Neuronal stem cell (in vitro differentiated cells): ENCODE data around the gene RAB10.

Source experiments
- DNase-seq: peaks from one replicate; pipeline ENCODE4 v3.0.0-alpha.2; 2013; ENCODE audit warnings: low spot score
- H2AFZ ChIP-seq: one replicate; pipeline ENCODE4 v1.6.1; 2013; ENCODE audit warnings: mild to moderate bottlenecking, low read length, inconsistent platforms
- H2AK5ac ChIP-seq: 2 replicates; pipeline ENCODE4 v1.6.1; 2013; ENCODE audit warnings: low read depth, mild to moderate bottlenecking, inconsistent platforms, low read length, moderate library complexity, mixed read lengths
- H2BK120ac ChIP-seq: 2 replicates; pipeline ENCODE4 v1.6.1; 2013; ENCODE audit warnings: low read depth, mild to moderate bottlenecking, inconsistent platforms, low read length, moderate library complexity, mixed read lengths
- H2BK12ac ChIP-seq: one replicate; pipeline ENCODE4 v1.6.1; 2013; ENCODE audit warnings: low read length, inconsistent platforms
- H2BK15ac ChIP-seq: 2 replicates; pipeline ENCODE4 v1.6.1; 2013; ENCODE audit warnings: mild to moderate bottlenecking, low read length, inconsistent platforms, mixed read lengths
- H2BK5ac ChIP-seq: one replicate; pipeline ENCODE4 v1.6.1; 2013; ENCODE audit warnings: inconsistent platforms, mild to moderate bottlenecking, low read length, moderate library complexity
- H3K14ac ChIP-seq: one replicate; pipeline ENCODE4 v1.6.1; 2013; ENCODE audit warnings: low read length, inconsistent platforms
- H3K18ac ChIP-seq: 2 replicates; pipeline ENCODE4 v1.6.1; 2013; ENCODE audit warnings: low read length, inconsistent platforms
- H3K23ac ChIP-seq: 2 replicates; pipeline ENCODE4 v1.6.1; 2013; ENCODE audit warnings: low read depth, mild to moderate bottlenecking, mixed read lengths, low read length, inconsistent platforms; ENCODE audit not compliant: poor library complexity
- H3K27ac ChIP-seq: replicated peaks from 3 replicates; pipeline ENCODE4 v1.5.1; 2013; ENCODE audit warnings: low read length, inconsistent platforms
- H3K27me3 ChIP-seq, 3 experiments: 2 replicates each; pipeline ENCODE4 v1.6.1; 2013; ENCODE audit warnings: low read length in 3 of 3, mild to moderate bottlenecking in 2 of 3, inconsistent platforms in 1 of 3, low read depth in 1 of 3, mixed read lengths in 1 of 3, moderate library complexity in 1 of 3; ENCODE audit not compliant: control insufficient read depth in 3 of 3, insufficient read depth in 3 of 3
- H3K36me3 ChIP-seq, 2 donors: replicated peaks in 1 of 2; 2 replicates each; pipeline ENCODE4 v1.6.1; 2013; ENCODE audit warnings: low read length in 2 of 2; ENCODE audit not compliant: control insufficient read depth in 2 of 2, insufficient read depth in 2 of 2
- H3K4ac ChIP-seq: 2 replicates; pipeline ENCODE4 v1.6.1; 2013; ENCODE audit warnings: inconsistent platforms, mild to moderate bottlenecking, low read length, moderate library complexity
- H3K4me1 ChIP-seq, 2 donors: 1 replicate in 1 of 2; 2 replicates in 1 of 2; pipeline ENCODE4 v1.6.1; 2013; ENCODE audit warnings: low read length in 2 of 2, low read depth in 1 of 2; ENCODE audit not compliant: control insufficient read depth in 2 of 2, insufficient read depth in 1 of 2
- H3K4me2 ChIP-seq: one replicate; pipeline ENCODE4 v1.6.1; 2013; ENCODE audit warnings: mild to moderate bottlenecking, low read length, inconsistent platforms; ENCODE audit not compliant: insufficient read depth, poor library complexity, severe bottlenecking
- H3K4me3 ChIP-seq, 2 donors: 2 replicates each; pipeline ENCODE4 v1.5.1; 2013; ENCODE audit warnings: low read length in 2 of 2, mild to moderate bottlenecking in 2 of 2, inconsistent platforms in 1 of 2, moderate library complexity in 1 of 2
- H3K79me1 ChIP-seq: one replicate; pipeline ENCODE4 v1.6.1; 2013; ENCODE audit warnings: low read depth, mild to moderate bottlenecking, inconsistent platforms, low read length, moderate library complexity
- H3K9ac ChIP-seq: one replicate; pipeline ENCODE4 v1.6.1; 2013; ENCODE audit warnings: mild to moderate bottlenecking, low read depth, low read length, inconsistent platforms; ENCODE audit not compliant: poor library complexity
- H3K9me3 ChIP-seq, 2 donors: replicated peaks in 1 of 2; 2 replicates each; pipeline versions ENCODE3 to v1.6.1; 2013; ENCODE audit warnings: low read length in 2 of 2, mild to moderate bottlenecking in 2 of 2, inconsistent platforms in 1 of 2, low read depth in 1 of 2, mixed read lengths in 1 of 2, moderate library complexity in 1 of 2; ENCODE audit not compliant: control insufficient read depth in 2 of 2, insufficient read depth in 1 of 2
- H4K8ac ChIP-seq: one replicate; pipeline ENCODE4 v1.6.1; 2013; ENCODE audit warnings: low read depth, mild to moderate bottlenecking, inconsistent platforms, low read length, moderate library complexity
- H4K91ac ChIP-seq: one replicate; pipeline ENCODE4 v1.6.1; 2013; ENCODE audit warnings: low read length, low read depth, mild to moderate bottlenecking, inconsistent platforms; ENCODE audit not compliant: poor library complexity
- WGBS, 2 donors: extraction: QIAGEN DNeasy Blood & Tissue Kit; methylation state at CpG; one replicate each; pipeline ENCODE4 v1.1.7; 2013; ENCODE audit warnings: missing lambda C conversion rate in 2 of 2, mixed read lengths in 1 of 2; ENCODE audit not compliant: insufficient read length in 2 of 2, insufficient replicate concordance in 1 of 2; ENCODE audit errors: extremely low coverage in 2 of 2; 5-methylcytosine and 5-hydroxymethylcytosine counted together

Gene RAB10

DNA sequence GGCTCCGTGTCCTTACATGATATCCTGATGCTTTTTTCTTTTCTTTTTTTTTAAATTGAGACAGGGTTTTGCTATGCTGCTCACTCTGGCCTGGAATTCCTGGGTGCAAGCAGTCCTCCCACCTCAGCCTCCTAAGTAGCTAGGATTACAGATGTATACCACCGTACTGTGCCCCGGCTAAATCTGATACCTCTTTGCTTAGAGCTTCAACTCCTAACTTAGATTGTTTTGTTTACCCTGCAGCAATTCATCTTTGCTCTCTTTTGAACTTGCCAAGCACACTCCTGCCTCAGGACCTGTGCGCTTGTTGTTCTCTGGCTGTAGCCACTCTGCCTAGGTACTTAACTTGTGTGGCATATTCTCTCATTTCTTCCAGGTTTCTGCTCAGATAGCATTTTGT is 24.5 kb downstream of the RAB10 start:
- no peak overlapping the region for H2AFZ ChIP-seq
- no peak overlapping the region for H3K18ac ChIP-seq
- no peak overlapping the region for H2BK15ac ChIP-seq
- no peak overlapping the region for H3K4ac ChIP-seq
- no peaks in the 10 kb centered on the region for H3K4me1 ChIP-seq
- H3K79me1 ChIP-seq, result peaks cover 5% of the 10 kb centered on the region
- H3K14ac ChIP-seq, result no peak overlapping the region
- no peaks in the 10 kb centered on the region for H3K9me3 ChIP-seq
- no peak overlapping the region for H2BK5ac ChIP-seq
- H3K23ac ChIP-seq, result no peak overlapping the region
- H2BK120ac ChIP-seq, result no peak overlapping the region
- no peaks in the 10 kb centered on the region for H3K27me3 ChIP-seq
- H2AK5ac ChIP-seq, result no peak overlapping the region
- no peak for DNase-seq
- H4K8ac ChIP-seq, result no peak overlapping the region
- no peak overlapping the region for H3K9ac ChIP-seq
- H3K4me2 ChIP-seq, result no peak overlapping the region
- WGBS, 2 donors, result no CpG with 5 or more reads among the region's 4 CpGs
- H3K27ac ChIP-seq, result no peak overlapping the region
- no peak overlapping the region for H2BK12ac ChIP-seq
- H3K4me3 ChIP-seq, result no peak overlapping the region
- H4K91ac ChIP-seq, result no peak overlapping the region
- peaks cover 0 to 47% of the 10 kb centered on the region in 2 donors for H3K36me3 ChIP-seq

- no CpG with 5 or more reads among the region's 3 CpGs for WGBS, 2 donors
These were observed 25.7 kb downstream of the RAB10 start for GRCh38 chr2:26059542-26059941.

GRCh38 chr2:26061539-26061938 is 27.7 kb downstream of the RAB10 start:
- no CpG with 5 or more reads among the region's 7 CpGs for WGBS, 2 donors
- Histone ChIP-seq H2BK15ac (no peak overlapping the region), H3K36me3 (peaks cover 2 to 77% of the 10 kb centered on the region in 2 donors), H3K18ac (no peak overlapping the region), H3K4me1 (no peaks in the 10 kb centered on the region), H4K8ac (no peak overlapping the region), H3K23ac (no peak overlapping the region), H3K9ac (no peak overlapping the region), H3K4ac (no peak overlapping the region), H3K79me1 (peaks cover 5% of the 10 kb centered on the region), H2AFZ (no peak overlapping the region), H3K4me3 (no peak overlapping the region), H2AK5ac (no peak overlapping the region), H3K27me3 (no peaks in the 10 kb centered on the region), H2BK5ac (no peak overlapping the region), H2BK120ac (no peak overlapping the region), H4K91ac (no peak overlapping the region), H3K14ac (no peak overlapping the region), H3K27ac (no peak overlapping the region), H3K9me3 (no peaks in the 10 kb centered on the region), H2BK12ac (no peak overlapping the region), H3K4me2 (no peak overlapping the region)
- no peak for DNase-seq

More at GRCh38 chr2:26059542-26059941, 25.7 kb downstream of the RAB10 start:
- H3K23ac ChIP-seq, result no peak overlapping the region
- no peak overlapping the region for H3K9ac ChIP-seq
- H3K27ac ChIP-seq, result no peak overlapping the region
- H3K4ac ChIP-seq, result no peak overlapping the region
- no peak overlapping the region for H2BK15ac ChIP-seq
- peaks cover 7% of the 10 kb centered on the region for H3K79me1 ChIP-seq
- H3K4me1 ChIP-seq, result no peaks in the 10 kb centered on the region
- no peak overlapping the region for H4K8ac ChIP-seq
- no peak overlapping the region for H3K4me3 ChIP-seq
- no peak overlapping the region for H2AK5ac ChIP-seq
- DNase-seq, result no peak
- H3K18ac ChIP-seq, result no peak overlapping the region
- no peak overlapping the region for H2AFZ ChIP-seq
- no peak overlapping the region for H3K14ac ChIP-seq
- no peak overlapping the region for H2BK5ac ChIP-seq
- no peak overlapping the region for H4K91ac ChIP-seq
- H2BK12ac ChIP-seq, result no peak overlapping the region
- H3K36me3 ChIP-seq, result peaks cover 0 to 57% of the 10 kb centered on the region in 2 donors
- no peaks in the 10 kb centered on the region for H3K9me3 ChIP-seq
- no peak overlapping the region for H3K4me2 ChIP-seq
- no peaks in the 10 kb centered on the region for H3K27me3 ChIP-seq
- H2BK120ac ChIP-seq, result no peak overlapping the region

DNA sequence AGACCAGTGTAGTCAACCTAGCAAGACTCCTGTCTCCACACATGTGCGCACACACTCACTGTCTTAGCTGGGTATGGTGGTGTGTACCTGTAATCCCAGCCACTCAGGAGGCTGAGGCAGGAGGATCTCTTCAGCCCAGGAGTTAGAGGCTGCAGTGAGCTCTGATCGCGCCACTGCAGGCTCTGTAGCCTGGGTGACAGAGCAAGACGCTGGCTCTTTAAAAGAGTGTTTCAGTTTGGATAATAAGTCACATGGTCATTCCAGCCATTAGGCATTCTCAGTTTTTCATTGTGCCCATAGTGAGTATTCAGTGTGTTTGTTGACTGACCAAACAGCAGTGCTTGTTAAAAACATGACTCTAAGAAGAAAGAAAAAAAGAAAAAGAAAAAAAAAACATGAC is 31.0 kb downstream of the RAB10 start:
- no peaks in the 10 kb centered on the region for H3K4me1 ChIP-seq

More for the DNA sequence above, 31.0 kb downstream of the RAB10 start:
- Histone ChIP-seq H3K27ac (no peak overlapping the region), H3K14ac (peak overlapping the region; percentile 56), H3K36me3 (peaks cover 3 to 70% of the 10 kb centered on the region in 2 donors), H3K4ac (no peak overlapping the region), H3K18ac (no peak overlapping the region), H3K23ac (no peak overlapping the region), H3K27me3 (no peaks in the 10 kb centered on the region), H3K9ac (no peak overlapping the region), H2BK5ac (no peak overlapping the region), H3K4me2 (no peak overlapping the region), H2BK120ac (no peak overlapping the region), H3K79me1 (peaks cover 5% of the 10 kb centered on the region), H3K9me3 (no peaks in the 10 kb centered on the region), H4K8ac (no peak overlapping the region), H2AK5ac (no peak overlapping the region), H2BK15ac (no peak overlapping the region), H2BK12ac (no peak overlapping the region), H3K4me3 (no peak overlapping the region), H2AFZ (no peak overlapping the region), H4K91ac (no peak overlapping the region)
- WGBS, 2 donors, result no CpG with 5 or more reads among the region's 4 CpGs
- DNase-seq, result no peak
